ENCODE results near the gene MRPL53. TPM values are rescaled to one million over a fixed set of nuclear protein-coding genes. Genes with fewer than 3 reads are reported as not detected.

The MRPL53 gene
- total and polyA plus RNA-seq, 2 of the 13 experiments (the other 11 are each of a cell fraction or from before 2014, with no cell fraction given) = 34.3 to 51.9 TPM

- TF ChIP-seq RARA (CRISPR knock-in tag; IDR thresholded peaks at IDR 0.05) (no peak), ZNF7 (CRISPR knock-in tag; IDR thresholded peaks at IDR 0.05) (no peak), WIZ (CRISPR knock-in tag; IDR thresholded peaks at IDR 0.05) (no peak), ZNF121 (CRISPR knock-in tag; IDR thresholded peaks at IDR 0.05) (0 out of 2 replicates have a peak, but pooled peaks have one; percentile 8), ZBTB40 (IDR thresholded peaks at IDR 0.05) (no peak), ZBTB40 (CRISPR knock-in tag; IDR thresholded peaks at IDR 0.05) (no peak), THAP7 (CRISPR knock-in tag; IDR thresholded peaks at IDR 0.05) (no peak), ZC3H13 (CRISPR knock-in tag; IDR thresholded peaks at IDR 0.05) (peak; percentile 68; the same call in 1 of the 2 replicates), KDM5B (CRISPR knock-in tag; IDR thresholded peaks at IDR 0.05; ENCODE audit: borderline replicate concordance) (0 out of 2 replicates have a peak, but pooled peaks have one; percentile 47), GZF1 (CRISPR knock-in tag; IDR thresholded peaks at IDR 0.05) (0 out of 2 replicates have a peak, but pooled peaks have one; percentile 47), ZKSCAN8 (CRISPR knock-in tag; IDR thresholded peaks at IDR 0.05; ENCODE audit: borderline replicate concordance) (no peak), KDM2A (CRISPR knock-in tag; IDR thresholded peaks at IDR 0.05; ENCODE audit: borderline replicate concordance, low read depth) (0 out of 2 replicates have a peak, but pooled peaks have one; percentile 30), CENPX (CRISPR knock-in tag; IDR thresholded peaks at IDR 0.05) (no peak), TEAD3 (CRISPR knock-in tag; optimal IDR thresholded peaks at IDR 0.05; ENCODE audit: borderline replicate concordance) (no peak), ZBTB33 (CRISPR knock-in tag; IDR thresholded peaks at IDR 0.05) (no peak), ZBTB7B (CRISPR knock-in tag; IDR thresholded peaks at IDR 0.05) (no peak), PHF5A (CRISPR knock-in tag; IDR thresholded peaks at IDR 0.05; ENCODE audit: low read depth, unreplicated experiment) (no peak), SRSF9 (IDR thresholded peaks at IDR 0.05; ENCODE audit: borderline replicate concordance, insufficient read depth, low read depth, low read length, poor library complexity, severe bottlenecking) (no peak)
Observed at GRCh38 chr2:74511104-74511989, 38.9 kb upstream of the MRPL53 start (continued).

Data from HepG2 (cell line).